ENCODE results near the gene YPEL4.

DNA sequence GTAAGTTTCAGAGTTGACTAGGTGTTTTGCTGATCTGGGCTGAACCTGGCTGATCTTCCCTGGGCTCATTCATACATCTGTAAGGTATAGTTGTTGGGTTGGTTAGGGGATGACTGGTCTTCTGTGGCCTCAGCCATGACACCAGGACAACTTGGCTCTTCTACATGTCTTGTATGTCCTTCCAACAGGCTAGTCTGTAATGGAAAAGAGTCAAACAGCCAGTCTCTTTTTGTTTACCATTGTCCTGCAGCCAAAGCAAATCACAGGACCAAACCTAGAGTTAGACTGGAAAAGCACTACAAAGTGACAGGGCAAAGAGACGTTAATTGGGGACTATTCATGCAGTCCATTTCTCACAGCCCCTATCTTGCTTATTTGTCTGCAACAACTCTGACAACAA lies 34.4 kb downstream of the YPEL4 start:
- TF ChIP-seq, protein P1, sequence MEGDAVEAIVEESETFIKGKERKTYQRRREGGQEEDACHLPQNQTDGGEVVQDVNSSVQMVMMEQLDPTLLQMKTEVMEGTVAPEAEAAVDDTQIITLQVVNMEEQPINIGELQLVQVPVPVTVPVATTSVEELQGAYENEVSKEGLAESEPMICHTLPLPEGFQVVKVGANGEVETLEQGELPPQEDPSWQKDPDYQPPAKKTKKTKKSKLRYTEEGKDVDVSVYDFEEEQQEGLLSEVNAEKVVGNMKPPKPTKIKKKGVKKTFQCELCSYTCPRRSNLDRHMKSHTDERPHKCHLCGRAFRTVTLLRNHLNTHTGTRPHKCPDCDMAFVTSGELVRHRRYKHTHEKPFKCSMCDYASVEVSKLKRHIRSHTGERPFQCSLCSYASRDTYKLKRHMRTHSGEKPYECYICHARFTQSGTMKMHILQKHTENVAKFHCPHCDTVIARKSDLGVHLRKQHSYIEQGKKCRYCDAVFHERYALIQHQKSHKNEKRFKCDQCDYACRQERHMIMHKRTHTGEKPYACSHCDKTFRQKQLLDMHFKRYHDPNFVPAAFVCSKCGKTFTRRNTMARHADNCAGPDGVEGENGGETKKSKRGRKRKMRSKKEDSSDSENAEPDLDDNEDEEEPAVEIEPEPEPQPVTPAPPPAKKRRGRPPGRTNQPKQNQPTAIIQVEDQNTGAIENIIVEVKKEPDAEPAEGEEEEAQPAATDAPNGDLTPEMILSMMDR (conservative IDR thresholded peaks at IDR 0.05 in 1 of 2, IDR thresholded peaks at IDR 0.05 in 1 of 2; ENCODE audit: extremely low read depth in 1 of 2, insufficient read depth in 1 of 2, low read depth in 1 of 2, low read length in 2 of 2), result no peak
- no peak for TF ChIP-seq EZH2 (IDR thresholded peaks at IDR 0.05; ENCODE audit: borderline replicate concordance, low read length)
